Right cardiac atrium (tissue), 5 donors: ENCODE measurements around the gene SH2D6. TPM values are rescaled to one million over a fixed set of nuclear protein-coding genes. Genes with fewer than 3 reads are reported as not detected.
"Not testable (repeated sequence)": the region's sequence is repeated elsewhere in the genome, so short reads cannot be mapped to it uniquely, and the experiment has no call there.

Experiments
- ATAC-seq, 2 donors: fragments of 200-7000 bp; cut with Tn5 transposase; one replicate each; pipeline versions ENCODE4 v1.8.0 to v1.9.1; 2020; ENCODE audit warnings: moderate library complexity in 2 of 2, mild to moderate bottlenecking in 1 of 2
- DNase-seq, 3 donors: peaks; one replicate each; pipeline ENCODE4 v3.0.0-alpha.2; 2020
- H3K27ac ChIP-seq: one replicate; pipeline ENCODE4 v1.5.1; 2013; ENCODE audit warnings: mild to moderate bottlenecking, low read length, control low read depth, moderate library complexity
- H3K27me3 ChIP-seq: one replicate; pipeline ENCODE4 v1.6.1; 2013; ENCODE audit not compliant: control insufficient read depth, insufficient read depth
- H3K4me1 ChIP-seq: one replicate; pipeline ENCODE4 v1.6.1; 2013; ENCODE audit warnings: low read length; ENCODE audit not compliant: control insufficient read depth, insufficient read depth
- H3K4me3 ChIP-seq: one replicate; pipeline ENCODE4 v1.5.1; 2013; ENCODE audit warnings: low read length, control low read depth
- H3K9me3 ChIP-seq: one replicate; pipeline ENCODE4 v1.6.1; 2013; ENCODE audit warnings: low read length; ENCODE audit not compliant: control insufficient read depth
- WGBS: extraction: QIAGEN DNeasy Blood & Tissue Kit; methylation state at CpG from one replicate; pipeline ENCODE4 v1.1.7; 2013; 5-methylcytosine and 5-hydroxymethylcytosine counted together
- intact Hi-C, 4 donors: fragments of 100-400 bp; cut with DNase I; formaldehyde crosslinking; loops; one replicate each; pipeline versions ENCODE4 v1.11.0 to v1.14.0; 2022 to 2023
- polyA plus RNA-seq: library from polyadenylated mRNA; stranded (reverse); fragments of 200-250 nt; gene quantifications from one replicate; pipeline ENCODE4 v1.2.3, GENCODE V29; 2013
- total RNA-seq, 4 donors: library from RNA; stranded (reverse); fragmentation: NEBNext Ultra II Directional; extraction: Animal tissue kit (Norgen Biotek cat#: 25700); gene quantifications; one replicate each; pipeline ENCODE4 v1.2.1, GENCODE V29; 2021
- donor health status: healthy with polysubstance abuse.
- donor health status: DM: no; HTN: yes; CAD: no.
- donor health status: DM: no; HTN: no; CAD: no.
- donor health status: DM: no; HTN: yes; CAD: no; lungs with severe emphysema.
- donor health status: DM: yes; HTN: yes; CAD: no.

SH2D6 gene
- total and polyA plus RNA-seq, 5 donors = 0.29 to 0.75 (median 0.48) TPM; not detected in 1

DNA sequence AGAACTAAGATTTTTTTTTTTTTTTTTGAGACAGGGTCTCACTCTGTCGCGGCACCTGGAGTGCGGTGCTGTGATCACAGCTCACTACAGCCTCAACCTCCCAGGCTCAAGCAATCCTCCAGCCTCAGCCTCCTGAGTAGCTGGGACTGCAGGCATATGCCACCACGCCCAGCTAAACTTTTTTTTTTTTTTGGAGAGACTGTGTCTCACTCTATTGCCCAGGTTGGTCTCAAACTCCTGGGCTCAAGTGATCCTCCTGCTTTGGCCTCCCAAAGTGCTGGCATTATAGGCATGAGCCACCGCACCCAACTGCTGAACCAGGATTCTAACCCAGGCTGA, 4.1 kb upstream of the SH2D6 start:
- H3K4me1 ChIP-seq, H3K27ac ChIP-seq, ATAC-seq, H3K4me3 ChIP-seq, intact Hi-C loops, H3K27me3 ChIP-seq, H3K9me3 ChIP-seq, DNase-seq: not testable (repeated sequence)
- WGBS = 93% methylated on average over 5 of the region's 5 CpGs

DNA sequence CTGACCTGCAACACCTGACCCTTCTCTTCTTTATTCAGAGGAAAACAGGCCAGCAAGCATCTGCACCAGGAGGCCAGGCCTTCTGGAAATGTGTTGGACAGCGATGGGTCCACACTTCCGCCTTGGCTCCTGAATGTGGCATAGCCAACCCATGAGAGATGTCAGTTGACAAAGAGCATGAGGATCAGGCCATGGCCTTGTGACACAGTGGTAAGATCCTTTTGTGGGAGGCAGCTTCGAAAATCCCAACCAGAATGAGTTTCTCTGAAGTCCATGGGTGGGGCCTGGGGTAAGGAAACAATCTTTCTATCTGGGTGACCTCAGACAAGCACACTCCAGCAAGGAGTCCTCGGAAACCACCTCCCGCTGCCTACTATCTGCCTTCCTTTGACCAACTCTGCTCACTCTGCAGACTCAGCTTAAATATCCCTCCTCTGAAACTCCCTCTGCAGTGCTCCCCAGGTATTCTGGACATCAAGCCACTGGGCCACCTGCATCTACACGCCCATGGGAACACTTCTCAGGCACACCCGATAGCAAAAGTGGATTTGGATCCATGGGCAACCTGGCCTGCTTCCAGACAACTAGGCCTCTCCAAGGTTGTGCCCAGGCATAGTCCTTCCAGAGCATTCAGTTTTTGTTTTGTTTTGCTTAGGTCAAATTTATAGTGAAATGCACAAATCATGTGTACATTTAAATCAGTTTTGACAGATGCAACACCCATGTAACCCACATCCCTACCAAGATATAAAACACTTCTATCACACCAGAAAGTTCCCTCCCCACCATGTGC, 3.6 kb upstream of the SH2D6 start:
- Histone ChIP-seq H3K27ac (no peak overlapping the region), H3K4me3 (no peak overlapping the region), H3K27me3 (no peaks in the 10 kb centered on the region), H3K4me1 (no peaks in the 10 kb centered on the region), H3K9me3 (no peaks in the 10 kb centered on the region)
- WGBS = 90% methylated on average over 7 of the region's 7 CpGs
- ATAC-seq = no peak
- no peak for DNase-seq
- intact Hi-C loops = no loop called here

DNA sequence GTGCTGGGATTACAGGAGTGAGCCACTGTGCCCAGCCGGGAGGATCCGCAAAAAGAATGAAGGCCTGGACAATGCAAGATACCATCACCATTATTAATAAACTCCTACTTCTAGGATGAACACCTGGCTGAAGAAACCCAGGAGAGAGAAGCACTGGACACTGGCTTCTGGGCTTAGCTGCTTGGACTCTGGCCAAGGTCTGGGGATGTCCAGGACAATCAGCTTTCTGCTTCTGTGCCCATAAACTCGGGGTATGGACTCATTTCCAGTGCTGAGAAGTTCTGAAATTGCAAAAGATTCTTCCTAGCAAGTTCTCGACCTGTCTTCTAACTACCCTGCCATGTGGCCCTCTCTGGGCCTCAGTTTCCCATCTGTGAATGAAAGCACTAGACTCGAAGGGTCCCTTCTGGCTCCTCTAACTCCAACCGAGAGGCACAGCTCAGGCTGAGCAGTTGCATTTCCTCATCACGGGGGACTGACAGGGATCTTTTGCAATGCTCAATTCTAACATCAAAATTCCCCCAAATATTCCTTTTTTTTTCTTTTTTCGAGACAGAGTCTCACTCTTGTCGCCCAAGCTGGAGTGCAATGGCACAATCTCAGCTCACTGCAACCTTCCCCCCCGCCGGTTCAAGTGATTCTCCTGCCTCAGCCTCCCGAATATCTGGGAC, 2.4 kb upstream of the SH2D6 start:
- H3K9me3 ChIP-seq = no peaks in the 10 kb centered on the region
- H3K27ac ChIP-seq = no peak overlapping the region
- no peaks in the 10 kb centered on the region for H3K27me3 ChIP-seq
- 79% methylated on average over 12 of the region's 12 CpGs for WGBS
- ATAC-seq = no peak
- intact Hi-C loops = no loop called here
- DNase-seq = peak in 1 of 3 donors; percentile 16
- H3K4me3 ChIP-seq = no peak overlapping the region
- H3K4me1 ChIP-seq = no peaks in the 10 kb centered on the region

DNA sequence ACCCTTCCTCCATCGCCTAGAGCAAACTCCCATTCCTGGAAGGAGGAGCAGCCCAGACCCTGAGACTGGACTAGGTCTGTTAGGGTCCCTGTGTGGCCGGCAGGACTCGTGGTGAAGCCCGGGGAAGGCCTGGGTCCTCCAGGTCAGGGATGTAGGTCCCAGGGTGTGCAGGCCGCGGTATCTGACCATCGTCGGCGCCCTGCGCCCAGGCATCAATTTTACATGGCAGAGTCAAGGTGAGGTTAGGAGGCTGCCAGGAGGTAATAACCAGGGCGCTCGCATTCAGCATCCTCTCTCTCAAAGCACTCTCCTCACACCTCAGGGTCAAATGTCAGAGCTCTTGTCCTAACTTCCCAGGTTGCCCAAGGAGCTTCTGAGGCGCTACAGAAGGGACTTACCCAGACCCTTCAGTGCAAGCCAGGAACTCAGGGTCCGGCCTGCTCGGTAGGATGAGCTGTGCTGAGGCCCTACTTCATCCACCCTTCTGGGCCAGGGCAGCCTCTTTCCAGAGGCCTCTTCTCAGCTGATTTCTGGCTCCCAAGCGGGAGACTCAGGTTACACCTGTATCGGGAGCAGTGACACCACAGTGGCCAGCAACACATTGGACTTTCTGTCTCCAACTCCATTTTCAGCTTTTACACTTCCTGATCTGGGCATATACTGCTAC, 628 bp downstream of the SH2D6 start:
- Histone ChIP-seq H3K9me3 (no peaks in the 10 kb centered on the region), H3K4me3 (peak overlapping the region; percentile 70), H3K4me1 (no peaks in the 10 kb centered on the region), H3K27me3 (no peaks in the 10 kb centered on the region), H3K27ac (peak overlapping the region; percentile 91)
- 52% methylated on average over 17 of the region's 17 CpGs for WGBS
- ATAC-seq (peak in 1 of 2 donors; percentile 1), DNase-seq (peak in 1 of 3 donors; percentile 71)
- intact Hi-C loops = no loop called here

DNA sequence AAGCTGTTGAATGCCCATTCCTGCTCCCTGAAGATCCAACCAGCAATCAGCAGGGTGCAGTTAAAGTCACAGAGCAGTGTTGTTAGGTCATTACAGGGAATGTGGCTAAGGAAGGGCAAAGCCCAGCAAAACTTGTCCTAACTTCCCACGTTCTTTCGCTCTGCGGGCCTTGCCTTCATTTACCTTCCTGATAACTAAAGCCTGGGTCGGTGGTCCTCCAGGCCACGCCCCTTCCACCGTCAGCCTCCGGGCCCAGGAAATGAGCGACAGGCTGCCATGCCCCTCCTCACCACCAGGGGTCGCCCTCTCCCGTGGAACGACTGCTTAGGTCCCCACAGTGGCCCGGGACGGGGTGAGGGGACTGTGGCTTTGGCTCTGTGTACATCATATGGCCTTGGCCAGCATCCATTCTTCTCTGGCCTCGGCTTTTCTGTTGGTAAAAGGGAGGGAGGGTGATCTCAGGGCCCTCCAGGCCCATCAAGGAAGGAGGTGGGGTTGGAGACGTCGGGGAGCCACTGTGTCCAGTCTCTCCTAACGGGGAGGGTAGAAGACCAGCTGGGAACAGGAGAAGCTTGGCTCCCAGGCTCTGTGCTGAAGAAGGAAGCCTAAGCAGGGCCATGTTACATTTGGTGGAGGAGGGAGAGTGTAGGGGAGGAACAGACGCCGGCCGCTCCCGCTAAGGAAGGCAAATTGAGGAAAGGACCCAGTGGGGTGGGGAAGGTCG, 2.2 kb downstream of the SH2D6 start:
- ATAC-seq (peak; percentile 81 to 84), DNase-seq (peak; percentile 91 to 97 (median 96))
- intact Hi-C loops = loop anchor here (2.0 kb wide), 2 partner anchors 130 to 132 kb away; no protein-coding TSS in a partner anchor
- Histone ChIP-seq H3K4me1 (no peaks in the 10 kb centered on the region), H3K4me3 (no peak overlapping the region), H3K9me3 (no peaks in the 10 kb centered on the region), H3K27ac (peak overlapping the region; percentile 46), H3K27me3 (no peaks in the 10 kb centered on the region)
- 18% methylated on average over 22 of the region's 22 CpGs for WGBS

DNA sequence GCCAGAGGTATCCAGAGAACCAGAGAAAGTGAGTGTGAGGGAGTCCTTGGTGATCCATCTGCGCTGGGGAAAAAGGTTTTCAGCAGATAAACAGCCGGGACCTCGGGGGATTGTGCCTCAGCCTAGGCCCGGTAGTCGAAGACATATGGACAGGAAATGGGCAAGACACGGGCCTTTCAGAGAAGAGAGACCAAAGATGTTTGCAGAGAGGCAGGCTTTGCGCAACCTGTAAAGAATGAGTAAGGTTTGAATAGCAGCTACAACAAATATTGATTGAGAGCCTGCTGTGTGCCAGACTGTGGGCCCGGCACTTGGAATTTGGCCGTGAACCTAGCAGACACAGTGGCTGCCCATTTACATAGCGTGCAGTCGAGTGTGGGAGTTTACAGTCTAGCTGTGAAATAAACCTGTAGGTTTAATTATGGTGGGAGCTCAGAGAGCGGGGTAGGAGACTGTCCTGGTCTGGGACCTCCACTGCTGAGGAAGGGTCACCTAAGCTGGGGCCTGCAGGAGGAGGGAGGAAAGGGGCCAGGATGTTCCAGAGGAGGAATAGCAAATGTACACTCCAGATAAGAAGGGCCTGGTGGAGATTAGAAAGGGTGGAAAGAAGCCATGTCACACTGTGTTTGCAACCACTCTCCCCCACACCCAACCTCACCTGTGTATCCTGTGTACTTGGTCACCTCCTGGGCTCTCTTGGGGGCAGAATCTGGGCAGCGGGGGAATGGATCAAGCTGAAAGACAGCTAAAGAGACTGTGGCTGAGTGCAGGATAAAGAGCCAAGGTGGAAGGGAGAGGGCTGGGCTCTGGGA, 3.0 kb downstream of the SH2D6 start:
- intact Hi-C loops = loop anchor here (2.0 kb wide), 2 partner anchors 129 to 131 kb away; no protein-coding TSS in a partner anchor
- no peaks in the 10 kb centered on the region for H3K9me3 ChIP-seq
- ATAC-seq = no peak
- no peaks in the 10 kb centered on the region for H3K27me3 ChIP-seq
- peak in 1 of 3 donors; percentile 41 for DNase-seq
- H3K27ac ChIP-seq = peak overlapping the region; percentile 46
- 56% methylated on average over 13 of the region's 13 CpGs for WGBS
- H3K4me1 ChIP-seq = no peaks in the 10 kb centered on the region
- no peak overlapping the region for H3K4me3 ChIP-seq

DNA sequence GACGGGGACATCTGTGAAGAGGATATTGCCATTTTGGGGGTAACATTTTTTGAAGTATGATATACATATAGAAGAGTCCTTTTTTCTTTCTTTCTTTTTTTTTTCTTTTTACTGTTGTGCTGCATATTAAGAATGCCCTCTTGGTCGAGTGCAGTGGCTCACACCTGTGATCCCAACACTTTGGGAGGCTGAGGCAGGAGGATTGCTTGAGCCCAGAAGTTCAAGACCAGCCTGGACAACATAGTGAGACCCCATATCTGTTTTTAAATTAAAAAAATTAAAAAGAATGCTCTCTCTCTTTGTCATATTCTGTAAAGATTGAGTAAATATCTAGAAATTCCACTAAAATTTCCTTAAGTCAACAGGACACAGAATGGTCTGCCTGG, 3.6 kb downstream of the SH2D6 start:
- no peak overlapping the region for H3K4me3 ChIP-seq
- no peaks in the 10 kb centered on the region for H3K9me3 ChIP-seq
- no peaks in the 10 kb centered on the region for H3K27me3 ChIP-seq
- ATAC-seq = no peak
- H3K27ac ChIP-seq = no peak overlapping the region
- intact Hi-C loops = no loop called here
- no peaks in the 10 kb centered on the region for H3K4me1 ChIP-seq
- DNase-seq = no peak
- 91% methylated on average over 2 of the region's 2 CpGs for WGBS

DNA sequence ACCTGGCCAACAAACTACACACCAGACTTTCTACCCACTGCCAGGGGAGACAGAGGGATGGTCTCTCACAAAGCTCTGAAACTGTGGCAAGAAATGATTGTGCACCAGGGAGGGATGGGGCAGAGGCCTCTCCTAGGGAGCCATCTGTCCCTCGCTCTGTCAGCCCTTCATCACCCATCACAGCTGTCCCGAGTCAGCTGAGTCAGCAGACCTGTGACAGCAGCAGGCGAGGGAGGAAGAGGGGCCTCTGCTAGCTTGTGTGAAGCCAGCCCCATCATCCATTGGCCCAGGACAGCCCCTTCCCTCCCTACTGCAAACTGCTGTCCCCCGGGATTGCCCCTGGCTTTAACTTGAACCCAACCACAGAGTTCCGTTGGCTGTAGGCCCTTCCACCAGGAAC, 5.0 kb downstream of the SH2D6 start:
- Histone ChIP-seq H3K27ac (no peak overlapping the region), H3K4me1 (no peaks in the 10 kb centered on the region), H3K4me3 (no peak overlapping the region), H3K27me3 (no peaks in the 10 kb centered on the region), H3K9me3 (no peaks in the 10 kb centered on the region)
- no peak for ATAC-seq
- DNase-seq = peak in 1 of 3 donors; percentile 37
- intact Hi-C loops = no loop called here
- 60% methylated on average over 5 of the region's 5 CpGs for WGBS

DNA sequence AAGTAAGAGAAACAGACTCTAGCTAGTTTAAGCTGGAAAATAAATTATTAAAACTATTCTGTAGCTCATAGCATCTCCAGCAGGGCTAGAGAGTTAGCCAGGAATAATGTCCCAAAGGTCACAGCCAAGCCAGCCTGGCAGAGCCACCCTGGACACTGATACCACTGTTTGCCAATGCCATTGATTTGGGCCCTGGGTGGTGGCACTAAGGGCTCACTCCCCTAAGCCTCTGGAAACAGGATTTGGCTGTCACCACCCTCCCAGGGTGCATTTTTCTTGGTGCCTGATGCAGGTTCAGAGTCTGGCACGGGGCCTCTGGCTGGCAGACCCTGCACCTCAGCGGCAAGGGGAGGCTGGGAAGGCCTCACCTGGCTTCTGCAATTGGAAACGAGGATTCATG, 7.1 kb downstream of the SH2D6 start:
- WGBS = 93% methylated on average over 3 of the region's 3 CpGs
- H3K4me3 ChIP-seq = no peak overlapping the region
- H3K9me3 ChIP-seq = no peaks in the 10 kb centered on the region
- H3K27ac ChIP-seq = no peak overlapping the region
- ATAC-seq = no peak
- no peaks in the 10 kb centered on the region for H3K4me1 ChIP-seq
- no peaks in the 10 kb centered on the region for H3K27me3 ChIP-seq
- DNase-seq = peak in 1 of 3 donors; percentile 21
- intact Hi-C loops = no loop called here

DNA sequence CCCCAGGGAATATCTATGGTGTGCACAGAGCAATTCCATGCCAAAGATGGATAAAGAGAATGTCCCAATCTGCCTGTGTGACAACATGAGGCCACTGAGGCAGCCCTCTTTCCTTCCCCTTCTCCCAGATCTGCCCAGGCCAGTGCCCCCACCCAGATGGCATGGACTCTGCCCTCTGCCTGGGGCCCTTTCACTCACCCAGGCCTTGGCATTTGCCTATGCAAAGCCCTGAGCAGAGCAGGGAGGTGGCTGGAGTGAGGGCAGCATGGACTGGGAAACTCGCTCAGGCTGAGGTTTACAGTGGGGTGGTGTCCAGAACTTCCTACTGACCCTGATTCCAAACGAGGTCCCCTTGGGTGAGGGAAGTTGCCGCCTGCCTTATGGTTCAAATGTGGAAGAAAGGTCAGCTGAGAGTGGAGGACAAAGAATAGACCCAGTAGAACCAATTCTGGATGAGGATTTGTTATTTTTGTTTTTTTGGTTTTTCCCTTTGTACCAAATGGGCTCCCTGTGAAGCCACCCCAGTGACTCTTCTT, 8.9 kb downstream of the SH2D6 start:
- ATAC-seq = peak in 1 of 2 donors; percentile 6
- Histone ChIP-seq H3K4me3 (no peak overlapping the region), H3K27ac (no peak overlapping the region), H3K4me1 (no peaks in the 10 kb centered on the region), H3K27me3 (no peaks in the 10 kb centered on the region), H3K9me3 (no peaks in the 10 kb centered on the region)
- peak in 1 of 3 donors; percentile 22 for DNase-seq
- 69% methylated on average over 3 of the region's 3 CpGs for WGBS
- intact Hi-C loops = no loop called here
